GM12878 (cell line): ENCODE measurements around the gene RALGDS. TPM values are rescaled to one million over a fixed set of nuclear protein-coding genes. Genes with fewer than 3 reads are reported as not detected.

Source experiments
- BHLHE40 ChIP-seq, 2 experiments: fragments of 450-650 bp in 1 of 2; IDR thresholded peaks; 2 replicates each; pipeline ENCODE4 v1.6.1; 2011 to 2017; ENCODE audit warnings: low read depth in 2 of 2, borderline replicate concordance in 1 of 2, improper control_type of control experiment in 1 of 2, low read length in 1 of 2, mild to moderate bottlenecking in 1 of 2
- E2F8 ChIP-seq: fragments of 450-650 bp; IDR thresholded peaks from 2 replicates; pipeline ENCODE4 v1.6.1; 2018; ENCODE audit warnings: mild to moderate bottlenecking, low read depth, moderate library complexity; ENCODE audit not compliant: partially characterized antibody
- EGR1 ChIP-seq, 2 experiments: IDR thresholded peaks; 1 replicate in 1 of 2; 2 replicates in 1 of 2; pipeline ENCODE4 v1.6.1; 2011 to 2012; ENCODE audit warnings: low read depth in 2 of 2, low read length in 2 of 2, borderline replicate concordance in 1 of 2, mild to moderate bottlenecking in 1 of 2, moderate library complexity in 1 of 2
- FOXK2 ChIP-seq: fragments of 450-650 bp; IDR thresholded peaks from 2 replicates; pipeline ENCODE4 v1.6.1; 2017; ENCODE audit warnings: mild to moderate bottlenecking, moderate library complexity
- MAX ChIP-seq: IDR thresholded peaks from 2 replicates; pipeline ENCODE4 v1.6.1; 2012; ENCODE audit warnings: low read depth, low read length, improper control_type of control experiment
- MTA3 ChIP-seq: IDR thresholded peaks from 2 replicates; pipeline ENCODE4 v1.6.1; 2012; ENCODE audit warnings: low read length, inconsistent platforms, borderline replicate concordance
- RCOR1 ChIP-seq: conservative IDR thresholded peaks from 2 replicates; pipeline ENCODE4 v1.6.1; 2012; ENCODE audit warnings: low read depth, low read length, improper control_type of control experiment
- SIN3A ChIP-seq: IDR thresholded peaks from 2 replicates; pipeline ENCODE4 v1.6.1; 2012; ENCODE audit warnings: low read depth, low read length, improper control_type of control experiment
- TAF1 ChIP-seq: IDR thresholded peaks from 2 replicates; pipeline ENCODE4 v1.6.1; 2011; ENCODE audit warnings: mild to moderate bottlenecking, low read depth, low read length, borderline replicate concordance
- TCF3 ChIP-seq: IDR thresholded peaks from 2 replicates; pipeline ENCODE4 v1.6.1; 2012; ENCODE audit warnings: low read depth, mild to moderate bottlenecking, low read length, borderline replicate concordance; ENCODE audit not compliant: insufficient read depth
- USF1 ChIP-seq: IDR thresholded peaks from 2 replicates; pipeline ENCODE4 v1.6.1; 2011; ENCODE audit warnings: borderline replicate concordance, low read depth, mild to moderate bottlenecking, moderate library complexity, mixed read lengths, low read length; ENCODE audit not compliant: insufficient read depth; ENCODE audit errors: extremely low read length
- ZNF217 ChIP-seq: fragments of 450-650 bp; IDR thresholded peaks from 2 replicates; pipeline ENCODE4 v1.6.1; 2017; ENCODE audit warnings: antibody characterized with exemption, mild to moderate bottlenecking
- polyA plus RNA-seq, 11 experiments: library from polyadenylated mRNA; depleted of rRNA in 4 of 11; unstranded in 6 of 11; stranded (reverse) in 5 of 11; fragments of >200 nt; fragmentation: Nextera tagmentation in 4 of 11; fragmentation: Illumina TruSeq in 1 of 11; extraction: Ambion mirVana in 4 of 11; extraction: Trizol in 1 of 11; gene quantifications; 1 replicate in 1 of 11; 2 replicates in 10 of 11; pipeline versions ENCODE4 v1.2.1 to v1.2.3, GENCODE V29; 2011 to 2016; ENCODE audit warnings: inconsistent platforms in 2 of 11, missing spikeins in 2 of 11, low read depth in 1 of 11
- total RNA-seq, 4 experiments: library from RNA; depleted of rRNA in 3 of 4; stranded (reverse); fragments of >200 nt in 3 of 4; fragmentation: Illumina TruSeq in 1 of 4; extraction: Trizol in 1 of 4; gene quantifications; 2 replicates each; pipeline versions ENCODE4 v1.2.1 to v1.2.3, GENCODE V29; 2013 to 2021
- TF ChIP-seq, protein P1 (sequence below): fragments of 450-650 bp; IDR thresholded peaks from 2 replicates; pipeline ENCODE4 v1.6.1; 2017; ENCODE audit warnings: mild to moderate bottlenecking, moderate library complexity
- TF ChIP-seq, protein P2 (sequence below): fragments of 450-650 bp; formaldehyde crosslinking; IDR thresholded peaks from 2 replicates; pipeline ENCODE4 v1.4.0; 2020; ENCODE audit warnings: mild to moderate bottlenecking, moderate library complexity

The RALGDS gene
- total and polyA plus RNA-seq, 10 of the 15 experiments (the other 5 are each of a cell fraction or from before 2014, with no cell fraction given), result 1.3 to 48.6 (median 21.2) TPM

GRCh38 chr9:133149130-133150015 lies 28.3 kb upstream of the RALGDS start (continued):
- TF ChIP-seq, protein P1, sequence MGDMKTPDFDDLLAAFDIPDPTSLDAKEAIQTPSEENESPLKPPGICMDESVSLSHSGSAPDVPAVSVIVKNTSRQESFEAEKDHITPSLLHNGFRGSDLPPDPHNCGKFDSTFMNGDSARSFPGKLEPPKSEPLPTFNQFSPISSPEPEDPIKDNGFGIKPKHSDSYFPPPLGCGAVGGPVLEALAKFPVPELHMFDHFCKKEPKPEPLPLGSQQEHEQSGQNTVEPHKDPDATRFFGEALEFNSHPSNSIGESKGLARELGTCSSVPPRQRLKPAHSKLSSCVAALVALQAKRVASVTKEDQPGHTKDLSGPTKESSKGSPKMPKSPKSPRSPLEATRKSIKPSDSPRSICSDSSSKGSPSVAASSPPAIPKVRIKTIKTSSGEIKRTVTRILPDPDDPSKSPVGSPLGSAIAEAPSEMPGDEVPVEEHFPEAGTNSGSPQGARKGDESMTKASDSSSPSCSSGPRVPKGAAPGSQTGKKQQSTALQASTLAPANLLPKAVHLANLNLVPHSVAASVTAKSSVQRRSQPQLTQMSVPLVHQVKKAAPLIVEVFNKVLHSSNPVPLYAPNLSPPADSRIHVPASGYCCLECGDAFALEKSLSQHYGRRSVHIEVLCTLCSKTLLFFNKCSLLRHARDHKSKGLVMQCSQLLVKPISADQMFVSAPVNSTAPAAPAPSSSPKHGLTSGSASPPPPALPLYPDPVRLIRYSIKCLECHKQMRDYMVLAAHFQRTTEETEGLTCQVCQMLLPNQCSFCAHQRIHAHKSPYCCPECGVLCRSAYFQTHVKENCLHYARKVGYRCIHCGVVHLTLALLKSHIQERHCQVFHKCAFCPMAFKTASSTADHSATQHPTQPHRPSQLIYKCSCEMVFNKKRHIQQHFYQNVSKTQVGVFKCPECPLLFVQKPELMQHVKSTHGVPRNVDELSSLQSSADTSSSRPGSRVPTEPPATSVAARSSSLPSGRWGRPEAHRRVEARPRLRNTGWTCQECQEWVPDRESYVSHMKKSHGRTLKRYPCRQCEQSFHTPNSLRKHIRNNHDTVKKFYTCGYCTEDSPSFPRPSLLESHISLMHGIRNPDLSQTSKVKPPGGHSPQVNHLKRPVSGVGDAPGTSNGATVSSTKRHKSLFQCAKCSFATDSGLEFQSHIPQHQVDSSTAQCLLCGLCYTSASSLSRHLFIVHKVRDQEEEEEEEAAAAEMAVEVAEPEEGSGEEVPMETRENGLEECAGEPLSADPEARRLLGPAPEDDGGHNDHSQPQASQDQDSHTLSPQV, result 0 out of 2 replicates have a peak, but pooled peaks have one; percentile 12
- peak in 1 of 2 experiments; percentile 28; a peak in 2 of 3 replicates for TF ChIP-seq EGR1 (IDR thresholded peaks at IDR 0.05; ENCODE audit: borderline replicate concordance in 1 of 2, low read depth in 2 of 2, low read length in 2 of 2)
- TF ChIP-seq BHLHE40 (IDR thresholded peaks at IDR 0.05; ENCODE audit: borderline replicate concordance in 1 of 2, low read depth in 2 of 2, low read length in 1 of 2), result peak; percentile 98 to 100
- peak; percentile 39; the same call in 1 of the 2 replicates for TF ChIP-seq TAF1
- no peak for TF ChIP-seq FOXK2
- peak; percentile 95 for TF ChIP-seq MAX
- TF ChIP-seq RCOR1, result no peak
- TF ChIP-seq SIN3A, result no peak; the same call in 1 of the 2 replicates
- no peak for TF ChIP-seq E2F8
- TF ChIP-seq, protein P2, sequence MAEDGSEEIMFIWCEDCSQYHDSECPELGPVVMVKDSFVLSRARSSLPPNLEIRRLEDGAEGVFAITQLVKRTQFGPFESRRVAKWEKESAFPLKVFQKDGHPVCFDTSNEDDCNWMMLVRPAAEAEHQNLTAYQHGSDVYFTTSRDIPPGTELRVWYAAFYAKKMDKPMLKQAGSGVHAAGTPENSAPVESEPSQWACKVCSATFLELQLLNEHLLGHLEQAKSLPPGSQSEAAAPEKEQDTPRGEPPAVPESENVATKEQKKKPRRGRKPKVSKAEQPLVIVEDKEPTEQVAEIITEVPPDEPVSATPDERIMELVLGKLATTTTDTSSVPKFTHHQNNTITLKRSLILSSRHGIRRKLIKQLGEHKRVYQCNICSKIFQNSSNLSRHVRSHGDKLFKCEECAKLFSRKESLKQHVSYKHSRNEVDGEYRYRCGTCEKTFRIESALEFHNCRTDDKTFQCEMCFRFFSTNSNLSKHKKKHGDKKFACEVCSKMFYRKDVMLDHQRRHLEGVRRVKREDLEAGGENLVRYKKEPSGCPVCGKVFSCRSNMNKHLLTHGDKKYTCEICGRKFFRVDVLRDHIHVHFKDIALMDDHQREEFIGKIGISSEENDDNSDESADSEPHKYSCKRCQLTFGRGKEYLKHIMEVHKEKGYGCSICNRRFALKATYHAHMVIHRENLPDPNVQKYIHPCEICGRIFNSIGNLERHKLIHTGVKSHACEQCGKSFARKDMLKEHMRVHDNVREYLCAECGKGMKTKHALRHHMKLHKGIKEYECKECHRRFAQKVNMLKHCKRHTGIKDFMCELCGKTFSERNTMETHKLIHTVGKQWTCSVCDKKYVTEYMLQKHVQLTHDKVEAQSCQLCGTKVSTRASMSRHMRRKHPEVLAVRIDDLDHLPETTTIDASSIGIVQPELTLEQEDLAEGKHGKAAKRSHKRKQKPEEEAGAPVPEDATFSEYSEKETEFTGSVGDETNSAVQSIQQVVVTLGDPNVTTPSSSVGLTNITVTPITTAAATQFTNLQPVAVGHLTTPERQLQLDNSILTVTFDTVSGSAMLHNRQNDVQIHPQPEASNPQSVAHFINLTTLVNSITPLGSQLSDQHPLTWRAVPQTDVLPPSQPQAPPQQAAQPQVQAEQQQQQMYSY (CRISPR knock-in tag), result no peak
- TF ChIP-seq ZNF217, result no peak
- TF ChIP-seq MTA3, result no peak
- TF ChIP-seq USF1, result no peak
- TF ChIP-seq TCF3, result 0 out of 2 replicates have a peak, but pooled peaks have one; percentile 47
